ENCODE measurements around the gene HECTD1.

HECTD1 gene

GRCh38 chr14:31223331-31223730 is 15.7 kb upstream of the HECTD1 start:
- H3K4me3 ChIP-seq (replicated peaks; ENCODE audit: low read depth, low read length) = no peak overlapping the region
- TF ChIP-seq, protein P1, sequence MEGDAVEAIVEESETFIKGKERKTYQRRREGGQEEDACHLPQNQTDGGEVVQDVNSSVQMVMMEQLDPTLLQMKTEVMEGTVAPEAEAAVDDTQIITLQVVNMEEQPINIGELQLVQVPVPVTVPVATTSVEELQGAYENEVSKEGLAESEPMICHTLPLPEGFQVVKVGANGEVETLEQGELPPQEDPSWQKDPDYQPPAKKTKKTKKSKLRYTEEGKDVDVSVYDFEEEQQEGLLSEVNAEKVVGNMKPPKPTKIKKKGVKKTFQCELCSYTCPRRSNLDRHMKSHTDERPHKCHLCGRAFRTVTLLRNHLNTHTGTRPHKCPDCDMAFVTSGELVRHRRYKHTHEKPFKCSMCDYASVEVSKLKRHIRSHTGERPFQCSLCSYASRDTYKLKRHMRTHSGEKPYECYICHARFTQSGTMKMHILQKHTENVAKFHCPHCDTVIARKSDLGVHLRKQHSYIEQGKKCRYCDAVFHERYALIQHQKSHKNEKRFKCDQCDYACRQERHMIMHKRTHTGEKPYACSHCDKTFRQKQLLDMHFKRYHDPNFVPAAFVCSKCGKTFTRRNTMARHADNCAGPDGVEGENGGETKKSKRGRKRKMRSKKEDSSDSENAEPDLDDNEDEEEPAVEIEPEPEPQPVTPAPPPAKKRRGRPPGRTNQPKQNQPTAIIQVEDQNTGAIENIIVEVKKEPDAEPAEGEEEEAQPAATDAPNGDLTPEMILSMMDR (IDR thresholded peaks at IDR 0.05; ENCODE audit: low read length, missing control alignments) = no peak
- no peak for DNase-seq (ENCODE audit: low read depth)

DNA sequence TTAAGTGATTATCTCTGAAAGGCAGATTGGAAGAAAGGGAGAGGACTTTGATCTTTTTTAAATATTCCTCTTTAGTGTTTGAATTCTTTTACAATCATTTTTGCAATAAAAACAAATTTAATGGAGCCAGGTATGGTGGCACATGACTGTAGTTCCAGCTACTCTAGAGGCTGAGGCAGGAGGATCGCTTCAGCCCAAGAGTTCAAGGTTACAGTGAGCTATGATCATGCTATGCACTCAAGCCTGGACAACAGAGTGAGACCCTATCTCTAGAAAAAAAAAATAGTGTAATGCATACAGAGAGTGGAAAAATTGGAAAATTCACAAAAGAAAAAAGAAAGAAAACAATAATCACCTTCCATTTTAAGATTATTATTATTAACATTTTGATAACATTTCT is 15.2 kb upstream of the HECTD1 start:
- no peak overlapping the region for H3K4me3 ChIP-seq (replicated peaks; ENCODE audit: low read depth, low read length)
- DNase-seq (ENCODE audit: low read depth) = no peak
- TF ChIP-seq, protein P1 (IDR thresholded peaks at IDR 0.05; ENCODE audit: low read length, missing control alignments) = no peak

DNA sequence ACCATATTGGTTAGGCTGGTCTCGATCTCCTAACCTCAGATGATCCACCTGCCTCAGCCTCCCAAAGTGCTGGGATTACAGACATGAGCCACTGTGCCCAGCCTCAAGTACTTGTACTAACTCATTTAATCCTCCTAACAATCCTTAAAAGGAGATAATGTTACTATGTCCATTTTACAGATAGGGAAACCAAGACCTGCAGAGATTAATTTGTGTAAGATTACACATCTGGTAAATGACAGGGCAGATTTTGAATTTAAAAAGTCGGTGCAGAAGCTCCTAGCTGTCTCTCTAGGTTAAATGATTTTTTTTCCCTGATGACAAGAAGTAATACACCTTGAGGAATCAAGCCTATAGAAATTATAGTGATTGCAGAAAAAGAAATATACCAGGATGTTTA is 13.7 kb upstream of the HECTD1 start:
- no peak for DNase-seq (ENCODE audit: low read depth)
- TF ChIP-seq, protein P1 (IDR thresholded peaks at IDR 0.05; ENCODE audit: low read length, missing control alignments) = no peak
- no peak overlapping the region for H3K4me3 ChIP-seq (replicated peaks; ENCODE audit: low read depth, low read length)

DNA sequence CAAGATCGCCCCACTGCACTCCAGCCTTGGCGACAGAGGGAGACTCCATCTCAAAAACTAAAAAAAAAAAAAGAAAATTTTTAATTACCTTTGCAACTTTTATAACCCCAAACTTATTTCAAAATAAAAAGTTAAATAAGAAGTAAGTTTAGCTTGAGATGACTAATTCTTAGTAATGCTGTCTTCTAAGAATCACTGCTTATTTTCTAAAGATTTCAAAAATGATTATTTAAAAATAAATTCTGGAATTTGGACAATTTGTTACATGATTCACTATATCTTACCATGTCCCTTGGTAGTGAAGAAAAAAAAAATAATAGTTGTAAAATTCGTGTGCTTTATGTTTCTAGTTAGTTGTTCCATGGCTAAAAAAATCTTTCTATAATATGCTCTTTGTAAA is 11.6 kb upstream of the HECTD1 start:
- TF ChIP-seq, protein P1 (IDR thresholded peaks at IDR 0.05; ENCODE audit: low read length, missing control alignments) = no peak
- H3K4me3 ChIP-seq (replicated peaks; ENCODE audit: low read depth, low read length) = no peak overlapping the region
- no peak for DNase-seq (ENCODE audit: low read depth)

DNA sequence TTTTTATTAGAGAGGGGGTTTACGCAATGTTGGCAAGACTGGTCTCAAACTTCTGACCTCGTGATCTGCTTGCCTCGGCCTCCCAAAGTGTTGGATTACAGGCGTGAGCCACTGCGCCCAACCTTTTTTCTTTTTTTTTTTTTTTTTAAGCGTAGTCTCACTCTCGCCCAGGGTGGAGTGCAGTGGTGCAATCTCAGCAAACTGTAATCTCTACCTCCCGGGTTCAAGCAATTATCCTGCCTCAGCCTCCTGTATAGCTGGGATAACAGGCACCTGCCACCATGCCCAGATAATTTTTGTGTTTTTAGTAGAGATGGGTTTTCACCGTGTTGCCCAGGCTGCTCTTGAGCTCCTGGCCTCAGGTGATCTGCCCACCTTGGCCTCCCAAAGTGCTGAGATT is 8.8 kb upstream of the HECTD1 start:
- H3K4me3 ChIP-seq (replicated peaks; ENCODE audit: low read depth, low read length) = no peak overlapping the region
- DNase-seq (ENCODE audit: low read depth) = no peak
- TF ChIP-seq, protein P1 (IDR thresholded peaks at IDR 0.05; ENCODE audit: low read length, missing control alignments) = no peak

DNA sequence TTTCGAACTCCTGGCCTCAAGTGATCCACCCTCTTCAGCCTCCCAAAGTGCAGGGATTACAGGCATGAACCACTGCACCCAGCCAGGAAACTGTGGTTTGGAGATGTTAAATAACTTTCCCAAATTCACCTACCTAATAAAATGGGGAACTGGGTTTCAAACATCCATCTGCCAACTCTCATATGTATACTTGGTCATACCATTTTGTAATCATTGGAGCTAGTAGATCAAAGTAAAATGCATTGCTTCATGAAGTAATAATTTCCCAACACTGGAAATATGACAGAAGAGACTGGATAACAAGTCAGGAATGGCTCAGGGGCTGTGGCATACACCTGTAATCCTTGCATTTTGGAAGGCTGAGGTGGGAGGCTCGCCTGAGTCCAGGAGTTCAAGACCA is 5.3 kb upstream of the HECTD1 start:
- H3K4me3 ChIP-seq (replicated peaks; ENCODE audit: low read depth, low read length) = no peak overlapping the region
- TF ChIP-seq, protein P1 (IDR thresholded peaks at IDR 0.05; ENCODE audit: low read length, missing control alignments) = no peak
- DNase-seq (ENCODE audit: low read depth) = no peak

DNA sequence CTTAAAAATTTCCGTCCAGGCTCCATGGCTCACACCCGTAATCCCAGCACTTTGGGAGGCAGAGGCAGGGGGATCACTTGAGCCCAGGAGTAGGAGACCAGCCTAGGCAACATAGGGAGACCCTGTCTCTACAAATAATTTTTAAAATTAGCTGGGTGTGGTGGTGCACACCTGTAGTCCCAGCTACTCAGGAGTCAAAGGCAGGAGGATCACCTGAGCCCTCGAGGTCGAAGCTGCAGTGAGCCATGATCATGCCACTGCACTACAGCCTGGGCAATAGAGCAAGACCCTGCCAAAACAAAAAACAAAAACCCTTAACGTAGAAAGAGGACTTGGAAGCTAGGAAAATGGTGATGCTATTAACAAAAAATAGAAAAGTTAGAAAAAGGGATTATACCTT is 2.0 kb upstream of the HECTD1 start:
- H3K4me3 ChIP-seq (replicated peaks; ENCODE audit: low read depth, low read length) = no peak overlapping the region
- no peak for DNase-seq (ENCODE audit: low read depth)
- TF ChIP-seq, protein P1 (IDR thresholded peaks at IDR 0.05; ENCODE audit: low read length, missing control alignments) = no peak
